GM12878 (cell line): ENCODE measurements around the gene MSL2. TPM values are rescaled to one million over a fixed set of nuclear protein-coding genes. Genes with fewer than 3 reads are reported as not detected.

Source experiments
- ATAC-seq: fragments of 200-7000 bp; cut with Tn5 transposase; 3 replicates; pipeline ENCODE4 v1.9.1; 2020; ENCODE audit warnings: mild to moderate bottlenecking, moderate library complexity
- BruUV-seq: library from RNA; stranded (reverse); fragments of 400-500 nt; replicated peaks from 2 replicates; lab custom pipeline; 2021; lab: Mats Ljungman, UMichigan
- CTCF ChIA-PET: fragments of 300-600 bp; sonication (Branson Sonifier 250); formaldehyde crosslinking; extraction: SDS; loops from one replicate; lab custom pipeline; 2021; ENCODE audit warnings: inconsistent platforms; lab: Yijun Ruan, JAX
- POLR2A ChIA-PET: fragments of 350-600 bp; formaldehyde crosslinking; extraction: SDS; loops from one replicate; lab custom pipeline; 2021; ENCODE audit warnings: inconsistent platforms; lab: Charles Lee
- RAD21 ChIA-PET: fragments of 300-600 bp; sonication (Branson Sonifier 250); formaldehyde crosslinking; loops from one replicate; lab custom pipeline; 2023; ENCODE audit warnings: antibody characterized with exemption; ENCODE audit not compliant: unreplicated experiment; lab: Charles Lee
- SMC1A ChIA-PET: fragments of 300-600 bp; sonication (Branson Sonifier 250); formaldehyde crosslinking; loops from one replicate; lab custom pipeline; 2023; ENCODE audit not compliant: unreplicated experiment, uncharacterized antibody; lab: Charles Lee
- DNase-seq: peaks from one replicate; pipeline ENCODE4 v3.0.0-alpha.2; 2011; ENCODE audit warnings: low read depth, low spot score
- FAIRE-seq: peaks from 3 replicates; lab custom pipeline; 2011; peaks lifted over from hg19 to GRCh38; lab: Jason Lieb, UNC
- H2AFZ ChIP-seq: 2 replicates; pipeline ENCODE4 v1.6.0; 2011; ENCODE audit warnings: low read depth, low read length, control low read depth; ENCODE audit not compliant: control insufficient read depth
- H3K27ac ChIP-seq: 2 replicates; pipeline ENCODE4 v1.5.1; 2011; ENCODE audit warnings: control low read depth; ENCODE audit not compliant: control insufficient read depth, insufficient read depth
- H3K27me3 ChIP-seq, 2 experiments: replicated peaks in 1 of 2; 2 replicates each; pipeline versions ENCODE4 v1.6.0 to v1.6.1; 2011; ENCODE audit warnings: low read length in 1 of 2; ENCODE audit not compliant: control insufficient read depth in 2 of 2, insufficient read depth in 2 of 2
- H3K36me3 ChIP-seq, 2 experiments: 2 replicates each; pipeline ENCODE4 v1.5.1; 2011; ENCODE audit warnings: low read length in 1 of 2; ENCODE audit not compliant: control insufficient read depth in 2 of 2, insufficient read depth in 2 of 2
- H3K4me1 ChIP-seq: 2 replicates; pipeline ENCODE4 v1.6.1; 2011; ENCODE audit warnings: mild to moderate bottlenecking, low read length, moderate library complexity, mixed read lengths; ENCODE audit not compliant: control insufficient read depth, insufficient read depth
- H3K4me2 ChIP-seq: 2 replicates; pipeline ENCODE4 v1.6.0; 2011; ENCODE audit warnings: control low read depth; ENCODE audit not compliant: control insufficient read depth, insufficient read depth
- H3K4me3 ChIP-seq: fragments of 200-600 bp; sonication (generic); 2 replicates; pipeline ENCODE4 v1.5.1; 2016
- H3K79me2 ChIP-seq: 2 replicates; pipeline ENCODE4 v1.6.0; 2011; ENCODE audit warnings: low read length; ENCODE audit not compliant: control insufficient read depth, insufficient read depth
- H3K9ac ChIP-seq: 2 replicates; pipeline ENCODE4 v1.8.0; 2011; ENCODE audit warnings: low read length, control low read depth, mixed read lengths; ENCODE audit not compliant: control insufficient read depth, insufficient read depth
- H3K9me3 ChIP-seq: replicated peaks from 3 replicates; pipeline ENCODE4 v1.5.1; 2011; ENCODE audit warnings: mild to moderate bottlenecking, low read length; ENCODE audit not compliant: control insufficient read depth, insufficient read depth
- H4K20me1 ChIP-seq: 2 replicates; pipeline ENCODE4 v1.6.0; 2011; ENCODE audit not compliant: control insufficient read depth, insufficient read depth
- FOXM1 ChIP-seq: IDR thresholded peaks from 2 replicates; pipeline ENCODE4 v1.6.1; 2012; ENCODE audit warnings: low read depth, mild to moderate bottlenecking, inconsistent platforms, low read length, moderate library complexity
- MXI1 ChIP-seq: fragments of 150-350 bp; IDR thresholded peaks from 2 replicates; pipeline ENCODE4 v1.6.1; 2011; ENCODE audit warnings: low read depth, mild to moderate bottlenecking, inconsistent platforms, low read length, improper control_type of control experiment
- NFIC ChIP-seq: IDR thresholded peaks from 2 replicates; pipeline ENCODE4 v1.6.1; 2012; ENCODE audit warnings: low read depth, mild to moderate bottlenecking, inconsistent platforms, low read length, moderate library complexity
- PML ChIP-seq: IDR thresholded peaks from 2 replicates; pipeline ENCODE4 v1.6.1; 2012; ENCODE audit warnings: low read length, inconsistent platforms
- POLR2A ChIP-seq: IDR thresholded peaks from 2 replicates; pipeline ENCODE4 v1.6.1; 2011; ENCODE audit warnings: low read depth, mild to moderate bottlenecking, low read length
- TARDBP ChIP-seq: IDR thresholded peaks from 2 replicates; pipeline ENCODE4 v1.6.1; 2016; ENCODE audit warnings: borderline replicate concordance
- YY1 ChIP-seq: IDR thresholded peaks from 2 replicates; pipeline ENCODE4 v1.6.1; 2011; ENCODE audit warnings: low read depth, mild to moderate bottlenecking, low read length
- WGBS: methylation state at CpG from one replicate; pipeline ENCODE4 v1.1.6; 2016; ENCODE audit warnings: low lambda C conversion rate; ENCODE audit not compliant: insufficient replicate concordance, insufficient coverage; ENCODE audit errors: missing lambda C conversion rate; 5-methylcytosine and 5-hydroxymethylcytosine counted together
- in situ Hi-C: fragments of 300-500 bp; cut with MboI; formaldehyde crosslinking; loops from 9 replicates; pipeline ENCODE4 v1.14.3; 2018; ENCODE audit warnings: mixed read lengths
- intact Hi-C: fragments of 100-400 bp; cut with micrococcal nuclease; formaldehyde crosslinking; loops from one replicate; pipeline ENCODE4 v1.14.2; 2022; ENCODE audit not compliant: unreplicated experiment
- polyA plus RNA-seq, 11 experiments: library from polyadenylated mRNA; depleted of rRNA in 4 of 11; unstranded in 6 of 11; stranded (reverse) in 5 of 11; fragments of >200 nt; fragmentation: Nextera tagmentation in 4 of 11; fragmentation: Illumina TruSeq in 1 of 11; extraction: Ambion mirVana in 4 of 11; extraction: Trizol in 1 of 11; gene quantifications; 1 replicate in 1 of 11; 2 replicates in 10 of 11; pipeline versions ENCODE4 v1.2.1 to v1.2.3, GENCODE V29; 2011 to 2016; ENCODE audit warnings: inconsistent platforms in 2 of 11, missing spikeins in 2 of 11, low read depth in 1 of 11
- total RNA-seq, 4 experiments: library from RNA; depleted of rRNA in 3 of 4; stranded (reverse); fragments of >200 nt in 3 of 4; fragmentation: Illumina TruSeq in 1 of 4; extraction: Trizol in 1 of 4; gene quantifications; 2 replicates each; pipeline versions ENCODE4 v1.2.1 to v1.2.3, GENCODE V29; 2013 to 2021
- TF ChIP-seq, protein P1 (sequence below): fragments of 450-650 bp; IDR thresholded peaks from 2 replicates; pipeline ENCODE4 v1.6.1; 2018; ENCODE audit warnings: borderline replicate concordance, mild to moderate bottlenecking; ENCODE audit not compliant: partially characterized antibody
- TF ChIP-seq, protein P2 (sequence below): fragments of 450-650 bp; IDR thresholded peaks from 2 replicates; pipeline ENCODE4 v1.6.1; 2016; ENCODE audit warnings: mild to moderate bottlenecking
- TF ChIP-seq, protein P3 (sequence below): fragments of 450-650 bp; IDR thresholded peaks from 2 replicates; pipeline ENCODE4 v1.6.1; 2017; ENCODE audit warnings: borderline replicate concordance

MSL2 gene
- total and polyA plus RNA-seq, 10 of the 15 experiments (the other 5 are each of a cell fraction or from before 2014, with no cell fraction given): 3.5 to 31.7 (median 10.5) TPM

DNA sequence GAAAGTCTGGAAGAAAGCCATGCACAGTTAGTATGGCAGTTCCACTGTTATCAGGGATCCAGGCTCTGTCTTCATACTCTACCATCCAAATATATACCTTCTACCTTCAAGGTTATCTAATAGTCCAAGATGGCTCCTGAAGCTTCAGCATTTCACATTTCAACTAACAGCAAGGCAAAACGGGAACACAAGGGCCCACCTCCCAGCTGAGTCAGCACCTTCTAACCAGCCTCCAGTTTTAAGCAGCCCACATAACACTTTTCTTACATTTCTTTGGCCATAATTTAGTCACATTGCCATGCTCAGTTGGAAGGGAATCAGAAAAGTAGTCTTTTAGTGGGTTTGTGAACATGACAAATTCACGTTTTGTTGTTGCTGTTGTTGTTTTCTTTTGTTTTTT, 15.4 kb upstream of the MSL2 start:
- TF ChIP-seq, protein P1, sequence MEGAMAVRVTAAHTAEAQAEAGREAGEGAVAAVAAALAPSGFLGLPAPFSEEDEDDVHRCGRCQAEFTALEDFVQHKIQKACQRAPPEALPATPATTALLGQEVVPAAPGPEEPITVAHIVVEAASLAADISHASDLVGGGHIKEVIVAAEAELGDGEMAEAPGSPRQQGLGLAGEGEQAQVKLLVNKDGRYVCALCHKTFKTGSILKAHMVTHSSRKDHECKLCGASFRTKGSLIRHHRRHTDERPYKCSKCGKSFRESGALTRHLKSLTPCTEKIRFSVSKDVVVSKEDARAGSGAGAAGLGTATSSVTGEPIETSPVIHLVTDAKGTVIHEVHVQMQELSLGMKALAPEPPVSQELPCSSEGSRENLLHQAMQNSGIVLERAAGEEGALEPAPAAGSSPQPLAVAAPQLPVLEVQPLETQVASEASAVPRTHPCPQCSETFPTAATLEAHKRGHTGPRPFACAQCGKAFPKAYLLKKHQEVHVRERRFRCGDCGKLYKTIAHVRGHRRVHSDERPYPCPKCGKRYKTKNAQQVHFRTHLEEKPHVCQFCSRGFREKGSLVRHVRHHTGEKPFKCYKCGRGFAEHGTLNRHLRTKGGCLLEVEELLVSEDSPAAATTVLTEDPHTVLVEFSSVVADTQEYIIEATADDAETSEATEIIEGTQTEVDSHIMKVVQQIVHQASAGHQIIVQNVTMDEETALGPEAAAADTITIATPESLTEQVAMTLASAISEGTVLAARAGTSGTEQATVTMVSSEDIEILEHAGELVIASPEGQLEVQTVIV: no peak
- TF ChIP-seq FOXM1: no peak
- Histone ChIP-seq H4K20me1 (no peaks in the 10 kb centered on the region), H3K27me3 (peaks cover 0 to 2% of the 10 kb centered on the region in 2 experiments; a peak in 1 of 4 replicates), H3K27ac (no peak overlapping the region), H3K4me1 (no peaks in the 10 kb centered on the region), H2AFZ (no peak overlapping the region), H3K36me3 (no peaks in the 10 kb centered on the region), H3K4me2 (no peak overlapping the region), H3K9me3 (no peaks in the 10 kb centered on the region), H3K9ac (no peak overlapping the region), H3K79me2 (no peaks in the 10 kb centered on the region), H3K4me3 (no peak overlapping the region)
- no TSS peak for BruUV-seq
- no peak for DNase-seq
- in situ Hi-C loops: no loop called here
- no peak for ATAC-seq
- FAIRE-seq: no peak
- POLR2A ChIA-PET: no interaction called here
- CTCF ChIA-PET: no interaction called here
- SMC1A ChIA-PET: no interaction called here
- intact Hi-C loops: no loop called here
- RAD21 ChIA-PET: no interaction called here
- WGBS: 19% methylated on average over 2 of the region's 2 CpGs

DNA sequence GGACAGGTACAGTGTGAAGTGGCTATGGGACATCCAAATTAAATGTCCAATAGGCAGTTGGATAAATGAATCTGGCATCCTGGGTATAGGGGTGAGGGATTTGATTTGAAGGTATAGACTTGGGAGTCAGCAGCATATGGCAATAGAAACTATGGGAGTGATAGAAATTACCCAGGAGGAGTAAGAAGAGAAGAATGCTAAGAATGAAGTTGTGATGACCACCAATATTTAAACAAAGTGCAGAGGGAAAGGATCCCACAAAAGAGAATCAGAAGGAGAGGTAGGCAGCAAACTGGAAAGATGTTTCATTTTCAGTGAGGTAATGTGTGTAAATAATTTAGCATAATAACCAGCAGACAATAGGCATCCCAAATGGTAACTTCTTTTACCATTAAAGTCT, 13.8 kb upstream of the MSL2 start:
- intact Hi-C loops: no loop called here
- ChIA-PET POLR2A (no interaction called here), CTCF (no interaction called here), SMC1A (no interaction called here), RAD21 (no interaction called here)
- no peaks in the 10 kb centered on the region for H3K36me3 ChIP-seq
- no peak overlapping the region for H3K4me3 ChIP-seq
- no peak overlapping the region for H3K9ac ChIP-seq
- DNase-seq (no peak), FAIRE-seq (no peak), ATAC-seq (no peak)
- no peaks in the 10 kb centered on the region for H3K4me1 ChIP-seq
- H3K27me3 ChIP-seq: peaks cover 0 to 2% of the 10 kb centered on the region in 2 experiments; a peak in 1 of 4 replicates
- H3K9me3 ChIP-seq: no peaks in the 10 kb centered on the region
- no peak overlapping the region for H2AFZ ChIP-seq
- no TSS peak for BruUV-seq
- no peak overlapping the region for H3K27ac ChIP-seq
- no peaks in the 10 kb centered on the region for H3K79me2 ChIP-seq
- H3K4me2 ChIP-seq: no peak overlapping the region
- H4K20me1 ChIP-seq: no peaks in the 10 kb centered on the region
- in situ Hi-C loops: no loop called here
- TF ChIP-seq MXI1: no peak
- TF ChIP-seq, protein P2, sequence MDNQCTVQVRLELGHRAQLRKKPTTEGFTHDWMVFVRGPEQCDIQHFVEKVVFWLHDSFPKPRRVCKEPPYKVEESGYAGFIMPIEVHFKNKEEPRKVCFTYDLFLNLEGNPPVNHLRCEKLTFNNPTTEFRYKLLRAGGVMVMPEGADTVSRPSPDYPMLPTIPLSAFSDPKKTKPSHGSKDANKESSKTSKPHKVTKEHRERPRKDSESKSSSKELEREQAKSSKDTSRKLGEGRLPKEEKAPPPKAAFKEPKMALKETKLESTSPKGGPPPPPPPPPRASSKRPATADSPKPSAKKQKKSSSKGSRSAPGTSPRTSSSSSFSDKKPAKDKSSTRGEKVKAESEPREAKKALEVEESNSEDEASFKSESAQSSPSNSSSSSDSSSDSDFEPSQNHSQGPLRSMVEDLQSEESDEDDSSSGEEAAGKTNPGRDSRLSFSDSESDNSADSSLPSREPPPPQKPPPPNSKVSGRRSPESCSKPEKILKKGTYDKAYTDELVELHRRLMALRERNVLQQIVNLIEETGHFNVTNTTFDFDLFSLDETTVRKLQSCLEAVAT: no peak
- TF ChIP-seq, protein P1: no peak
- no peak for TF ChIP-seq PML
- TF ChIP-seq POLR2A: no peak
- TF ChIP-seq TARDBP: no peak
- TF ChIP-seq NFIC: no peak
- no peak for TF ChIP-seq YY1
- TF ChIP-seq, protein P3, sequence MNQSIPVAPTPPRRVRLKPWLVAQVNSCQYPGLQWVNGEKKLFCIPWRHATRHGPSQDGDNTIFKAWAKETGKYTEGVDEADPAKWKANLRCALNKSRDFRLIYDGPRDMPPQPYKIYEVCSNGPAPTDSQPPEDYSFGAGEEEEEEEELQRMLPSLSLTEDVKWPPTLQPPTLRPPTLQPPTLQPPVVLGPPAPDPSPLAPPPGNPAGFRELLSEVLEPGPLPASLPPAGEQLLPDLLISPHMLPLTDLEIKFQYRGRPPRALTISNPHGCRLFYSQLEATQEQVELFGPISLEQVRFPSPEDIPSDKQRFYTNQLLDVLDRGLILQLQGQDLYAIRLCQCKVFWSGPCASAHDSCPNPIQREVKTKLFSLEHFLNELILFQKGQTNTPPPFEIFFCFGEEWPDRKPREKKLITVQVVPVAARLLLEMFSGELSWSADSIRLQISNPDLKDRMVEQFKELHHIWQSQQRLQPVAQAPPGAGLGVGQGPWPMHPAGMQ: no peak
